H1 (cell line): ENCODE measurements around the gene FCER2. TPM values are rescaled to one million over a fixed set of nuclear protein-coding genes. Genes with fewer than 3 reads are reported as not detected.
A peak's percentile ranks its signal among the peaks of the same experiment; 100 is the strongest.

Experiments
- CTCF ChIP-seq, 3 experiments: IDR thresholded peaks; 1 replicate in 2 of 3; 2 replicates in 1 of 3; pipeline versions ENCODE4 v1.5.1 to v1.6.1; 2011; ENCODE audit warnings: low read length in 3 of 3, mild to moderate bottlenecking in 3 of 3, inconsistent platforms in 2 of 3, low read depth in 1 of 3, moderate library complexity in 1 of 3; ENCODE audit not compliant: insufficient read depth in 1 of 3; ENCODE audit errors: control extremely low read depth in 1 of 3
- E2F6 ChIP-seq: IDR thresholded peaks from 2 replicates; pipeline ENCODE4 v1.6.1; 2012; ENCODE audit warnings: inconsistent platforms
- MAX ChIP-seq: IDR thresholded peaks from 2 replicates; pipeline ENCODE4 v1.6.1; 2012; ENCODE audit warnings: inconsistent platforms
- polyA plus RNA-seq, 7 experiments: library from polyadenylated mRNA; depleted of rRNA in 3 of 7; stranded (reverse) in 5 of 7; unstranded in 2 of 7; fragments of >200 nt in 5 of 7; fragments of 200-250 nt in 2 of 7; gene quantifications; 1 replicate in 5 of 7; 2 replicates in 1 of 7; 4 replicates in 1 of 7; pipeline versions ENCODE4 v1.2.1 to v1.2.3, GENCODE V29; 2011 to 2013; ENCODE audit warnings: missing spikeins in 2 of 7, mixed read lengths in 2 of 7
- total RNA-seq: library from RNA; stranded (reverse); fragmentation: NEBNext Ultra II Directional; extraction: Animal tissue kit (Norgen Biotek cat#: 25700); gene quantifications from 2 replicates; pipeline ENCODE4 v1.2.1, GENCODE V29; 2021

FCER2 gene
- total and polyA plus RNA-seq, 2 of the 8 experiments (the other 6 are each of a cell fraction or from before 2014, with no cell fraction given): 0.67 TPM; not detected in 1

DNA sequence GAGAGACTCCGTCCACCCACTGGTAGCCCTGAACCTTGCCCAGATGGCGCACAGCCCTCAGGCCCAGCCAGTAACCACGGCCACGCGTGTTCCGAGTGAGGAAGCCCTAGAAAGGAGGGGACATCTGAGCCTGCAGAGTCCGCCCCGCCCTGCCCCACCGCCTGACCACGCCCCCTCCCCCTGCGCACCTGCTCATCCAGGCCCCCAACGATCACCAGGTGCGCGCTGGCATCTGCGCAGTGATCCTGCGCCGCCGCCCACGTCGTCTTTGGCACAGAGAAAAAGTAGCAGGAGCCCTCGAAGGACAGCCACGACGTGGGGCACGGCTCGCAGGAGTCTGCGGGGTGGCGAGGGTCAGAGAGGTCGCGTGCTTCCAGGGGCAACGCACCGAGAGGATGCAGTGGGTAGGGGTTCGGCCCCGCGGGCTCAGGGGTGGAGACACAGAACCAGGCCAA, 27.9 kb upstream of the FCER2 start (continued):
- no peak for TF ChIP-seq CTCF (IDR thresholded peaks at IDR 0.05; ENCODE audit: control extremely low read depth in 1 of 3, insufficient read depth in 1 of 3, low read depth in 1 of 3, low read length in 3 of 3)
- TF ChIP-seq E2F6: 0 out of 2 replicates have a peak, but pooled peaks have one; percentile 35
- peak; percentile 47; the same call in 1 of the 2 replicates for TF ChIP-seq MAX
